ENCODE measurements around the gene LARP6.
A peak's percentile ranks its signal among the peaks of the same experiment; 100 is the strongest.
"Not testable (repeated sequence)": the region's sequence is repeated elsewhere in the genome, so short reads cannot be mapped to it uniquely, and the experiment has no call there.

Gene LARP6

GRCh38 chr15:70858614-70859321 lies 4.8 kb upstream of the LARP6 start:
- DNase-seq (ENCODE audit: low read depth) = not testable (repeated sequence)

- no peak for DNase-seq (ENCODE audit: low read depth)
Observed at GRCh38 chr15:70857562-70858285, 3.8 kb upstream of the LARP6 start.

GRCh38 chr15:70856884-70857561 lies 3.1 kb upstream of the LARP6 start:
- DNase-seq (ENCODE audit: low read depth) = peak; percentile 99

- peak; percentile 55 for DNase-seq (ENCODE audit: low read depth)
Observed at GRCh38 chr15:70856177-70856883, 2.4 kb upstream of the LARP6 start.

- DNase-seq (ENCODE audit: low read depth) = no peak
Observed at GRCh38 chr15:70855764-70856163, 1.8 kb upstream of the LARP6 start.

- DNase-seq (ENCODE audit: low read depth) = peak; percentile 31
Observed at GRCh38 chr15:70854666-70854976, 664 bp upstream of the LARP6 start.

GRCh38 chr15:70853318-70853972 lies 512 bp downstream of the LARP6 start:
- no peak for DNase-seq (ENCODE audit: low read depth)

- peak; percentile 62 for DNase-seq (ENCODE audit: low read depth)
Observed at GRCh38 chr15:70852501-70853317, 1.2 kb downstream of the LARP6 start.

GRCh38 chr15:70851889-70852288 lies 2.1 kb downstream of the LARP6 start:
- DNase-seq (ENCODE audit: low read depth) = no peak

- DNase-seq (ENCODE audit: low read depth) = no peak
Observed at GRCh38 chr15:70845602-70846360, 8.2 kb downstream of the LARP6 start.

- no peak for DNase-seq (ENCODE audit: low read depth)
Observed at GRCh38 chr15:70837476-70837875, 16.5 kb downstream of the LARP6 start.

- DNase-seq (ENCODE audit: low read depth) = no peak
Observed at GRCh38 chr15:70835841-70836240, 18.1 kb downstream of the LARP6 start.

- DNase-seq (ENCODE audit: low read depth) = no peak
Observed at GRCh38 chr15:70835415-70835814, 18.5 kb downstream of the LARP6 start.

- no peak for DNase-seq (ENCODE audit: low read depth)
Observed at GRCh38 chr15:70834999-70835398, 19.0 kb downstream of the LARP6 start.

GRCh38 chr15:70833861-70834765 lies 19.8 kb downstream of the LARP6 start:
- peak; percentile 88 for DNase-seq (ENCODE audit: low read depth)

GRCh38 chr15:70833422-70833821 lies 20.5 kb downstream of the LARP6 start:
- DNase-seq (ENCODE audit: low read depth) = no peak

- no peak for DNase-seq (ENCODE audit: low read depth)
Observed at GRCh38 chr15:70832176-70832575, 21.8 kb downstream of the LARP6 start.

GRCh38 chr15:70831094-70831911 lies 22.7 kb downstream of the LARP6 start:
- no peak for DNase-seq (ENCODE audit: low read depth)

Measured in fibroblast of gingiva (primary cell).